GM19468 (cell line): Measurements from ENCODE around the gene PFN1.

Source experiments
- ATAC-seq: cut with Tn5 transposase; IDR thresholded peaks from one replicate; pipeline ENCODE4 v1.9.1; 2021; ENCODE audit warnings: mild to moderate bottlenecking, moderate library complexity, moderate number of reproducible peaks; ENCODE audit not compliant: unreplicated experiment; ENCODE audit errors: extremely low read depth

The PFN1 gene

GRCh38 chr17:4898927-4899326, 49.4 kb downstream of the PFN1 start:
- ATAC-seq, result no peak

- no peak for ATAC-seq
These were observed 50.0 kb downstream of the PFN1 start for GRCh38 chr17:4898351-4898750.

GRCh38 chr17:4897785-4898184, 50.5 kb downstream of the PFN1 start:
- no peak for ATAC-seq

GRCh38 chr17:4897198-4897687, 51.1 kb downstream of the PFN1 start:
- no peak for ATAC-seq

GRCh38 chr17:4896332-4897197, 51.8 kb downstream of the PFN1 start:
- no peak for ATAC-seq

GRCh38 chr17:4895657-4896331, 52.5 kb downstream of the PFN1 start:
- ATAC-seq, result no peak
